ENCODE measurements around the gene SETD2.

SETD2 gene

DNA sequence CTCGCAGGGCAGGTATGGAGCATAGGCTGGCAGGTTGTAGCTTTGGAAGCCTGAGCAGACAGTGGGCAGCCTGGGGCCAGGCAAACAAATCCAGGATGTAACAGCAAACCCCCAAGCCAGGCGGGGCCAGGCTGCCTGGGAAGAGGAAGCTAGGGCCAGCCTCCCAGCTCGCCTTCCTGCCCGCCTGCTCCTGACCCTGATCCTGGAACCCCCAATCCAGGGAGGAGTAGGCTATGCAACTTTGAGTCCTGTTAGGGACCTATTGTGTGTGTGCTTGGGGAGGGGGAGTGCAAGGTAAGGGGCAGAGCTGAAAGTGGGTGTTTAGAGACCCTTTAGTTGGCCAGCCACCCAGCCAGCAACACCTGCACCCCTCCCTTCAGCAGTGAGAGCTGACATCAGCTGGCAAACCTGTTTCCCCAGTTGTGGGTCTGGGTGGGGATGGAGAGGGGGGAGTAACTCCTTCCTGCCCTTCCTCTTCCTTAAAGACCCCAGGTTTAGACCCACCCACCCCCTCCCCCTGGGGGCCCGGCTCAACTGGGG is 181.9 kb downstream of the SETD2 start:
- TF ChIP-seq TCF12 (IDR thresholded peaks at IDR 0.05; ENCODE audit: low read depth) (peak; percentile 63), ZBTB7A (IDR thresholded peaks at IDR 0.05; ENCODE audit: low read depth) (0 out of 2 replicates have a peak, but pooled peaks have one; percentile 66), YY1 (IDR thresholded peaks at IDR 0.05; ENCODE audit: low read depth) (no peak), NFIC (IDR thresholded peaks at IDR 0.05) (0 out of 2 replicates have a peak, but pooled peaks have one; percentile 26), EP300 (IDR thresholded peaks at IDR 0.05; ENCODE audit: borderline replicate concordance) (0 out of 2 replicates have a peak, but pooled peaks have one; percentile 31), TAF1 (IDR thresholded peaks at IDR 0.05; ENCODE audit: low read depth) (no peak)
- TF ChIP-seq, protein P1, sequence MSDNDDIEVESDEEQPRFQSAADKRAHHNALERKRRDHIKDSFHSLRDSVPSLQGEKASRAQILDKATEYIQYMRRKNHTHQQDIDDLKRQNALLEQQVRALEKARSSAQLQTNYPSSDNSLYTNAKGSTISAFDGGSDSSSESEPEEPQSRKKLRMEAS (IDR thresholded peaks at IDR 0.05) = peak; percentile 37; the same call in 1 of the 2 replicates

DNA sequence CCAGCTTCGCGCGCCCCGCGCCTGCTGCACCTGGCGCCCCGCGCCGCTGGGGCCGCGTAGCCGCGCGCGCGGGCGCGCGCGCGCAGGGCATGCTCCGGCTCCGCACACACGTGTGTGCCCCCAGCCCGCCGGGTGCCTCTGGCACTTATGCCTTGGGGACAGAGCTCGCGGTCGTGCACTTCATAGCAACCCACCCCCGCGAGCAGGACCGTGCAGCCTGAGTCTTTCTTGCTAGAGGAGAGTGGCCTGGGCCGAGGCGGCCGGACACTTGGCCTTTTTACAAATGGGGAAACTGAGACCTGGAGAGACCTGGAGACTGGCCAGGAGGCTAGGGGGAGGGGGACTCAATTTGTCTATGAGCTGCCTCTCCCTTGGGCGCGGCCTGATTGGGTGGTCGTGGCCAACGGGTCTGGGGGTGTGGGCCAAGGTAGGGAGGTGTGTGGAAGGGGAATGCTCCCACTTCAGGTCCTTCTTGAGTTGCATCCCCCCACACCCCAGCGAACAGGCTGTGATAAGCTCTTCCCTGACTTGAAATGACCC is 183.9 kb downstream of the SETD2 start:
- TF ChIP-seq ZBTB7A (IDR thresholded peaks at IDR 0.05; ENCODE audit: low read depth) (0 out of 2 replicates have a peak, but pooled peaks have one; percentile 31), EP300 (IDR thresholded peaks at IDR 0.05; ENCODE audit: borderline replicate concordance) (no peak)

DNA sequence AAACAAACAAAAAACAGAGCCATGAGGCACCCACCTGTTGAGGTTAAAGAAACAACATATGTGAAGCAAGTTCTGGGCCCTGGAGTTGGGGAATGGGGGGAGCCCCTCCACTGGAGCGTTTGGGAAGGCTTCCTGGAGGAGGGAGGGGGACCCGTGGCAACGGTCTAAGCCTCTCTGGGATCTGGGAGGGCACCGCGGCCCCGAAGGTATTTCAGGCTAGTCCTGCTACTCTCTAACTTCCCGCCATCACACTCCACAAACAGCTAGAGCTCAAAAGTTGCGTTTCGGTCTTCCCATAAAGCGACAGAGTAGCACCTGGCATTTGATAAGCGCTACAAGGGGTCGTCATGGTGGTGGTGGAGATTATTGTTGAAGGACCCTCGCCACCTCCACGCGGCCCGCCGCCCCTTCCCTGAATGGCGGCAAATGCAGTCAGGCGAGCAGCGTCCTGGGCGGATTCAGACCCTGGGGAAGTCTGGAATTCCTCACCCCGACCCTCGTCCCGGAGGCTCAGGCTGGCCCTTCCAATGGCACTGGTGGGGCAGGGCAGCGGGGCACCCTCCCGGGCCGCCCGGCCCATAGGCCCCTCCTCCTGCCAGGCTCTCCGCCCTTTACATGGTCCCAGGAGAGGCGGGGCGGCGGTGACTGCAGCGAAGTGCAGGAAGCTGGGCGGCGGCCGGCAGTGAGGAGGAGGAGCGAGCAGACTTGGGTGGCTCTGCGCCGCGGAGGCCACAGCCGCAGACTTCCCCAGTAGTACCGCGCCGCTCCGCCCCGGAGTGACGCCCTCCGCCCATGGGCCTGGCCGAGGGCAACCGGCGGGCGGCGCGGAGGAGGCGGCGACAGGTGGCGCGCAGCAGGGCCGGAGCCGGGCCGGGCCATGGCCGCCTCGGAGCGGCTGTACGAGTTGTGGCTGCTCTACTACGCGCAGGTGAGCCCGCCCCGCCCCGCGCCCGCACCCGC is 184.6 kb downstream of the SETD2 start, which contains the start of gene NBEAL2:
TSS of gene NBEAL2 (plus strand) at position 682 of the 960 bp plus-strand sequence. CDS start at position 878, 196 bp downstream.
- TF ChIP-seq EP300 (IDR thresholded peaks at IDR 0.05; ENCODE audit: borderline replicate concordance) = no peak; the same call in 1 of the 2 replicates
- TF ChIP-seq, protein P1 (IDR thresholded peaks at IDR 0.05) = peak; percentile 30
- peak; percentile 40; the same call in 1 of the 2 replicates for TF ChIP-seq YY1 (IDR thresholded peaks at IDR 0.05; ENCODE audit: low read depth)
- no peak for TF ChIP-seq NFIC (IDR thresholded peaks at IDR 0.05)
- TF ChIP-seq RAD21 (IDR thresholded peaks at IDR 0.05; ENCODE audit: low read depth) = no peak
- TF ChIP-seq ZBTB7A (IDR thresholded peaks at IDR 0.05; ENCODE audit: low read depth) = peak; percentile 89; the same call in 1 of the 2 replicates
- TF ChIP-seq TEAD4 (IDR thresholded peaks at IDR 0.05) = 0 out of 2 replicates have a peak, but pooled peaks have one; percentile 21
- TF ChIP-seq FOXM1 (IDR thresholded peaks at IDR 0.05; ENCODE audit: borderline replicate concordance, low read depth) = no peak
- TF ChIP-seq, protein P2, sequence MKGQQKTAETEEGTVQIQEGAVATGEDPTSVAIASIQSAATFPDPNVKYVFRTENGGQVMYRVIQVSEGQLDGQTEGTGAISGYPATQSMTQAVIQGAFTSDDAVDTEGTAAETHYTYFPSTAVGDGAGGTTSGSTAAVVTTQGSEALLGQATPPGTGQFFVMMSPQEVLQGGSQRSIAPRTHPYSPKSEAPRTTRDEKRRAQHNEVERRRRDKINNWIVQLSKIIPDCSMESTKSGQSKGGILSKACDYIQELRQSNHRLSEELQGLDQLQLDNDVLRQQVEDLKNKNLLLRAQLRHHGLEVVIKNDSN (IDR thresholded peaks at IDR 0.05) = no peak
- peak; percentile 21; the same call in 1 of the 2 replicates for TF ChIP-seq TCF12 (IDR thresholded peaks at IDR 0.05; ENCODE audit: low read depth)
- TF ChIP-seq EGR1 (IDR thresholded peaks at IDR 0.05) = no peak
- TF ChIP-seq CEBPB (IDR thresholded peaks at IDR 0.05) = no peak
- TF ChIP-seq, protein P3, sequence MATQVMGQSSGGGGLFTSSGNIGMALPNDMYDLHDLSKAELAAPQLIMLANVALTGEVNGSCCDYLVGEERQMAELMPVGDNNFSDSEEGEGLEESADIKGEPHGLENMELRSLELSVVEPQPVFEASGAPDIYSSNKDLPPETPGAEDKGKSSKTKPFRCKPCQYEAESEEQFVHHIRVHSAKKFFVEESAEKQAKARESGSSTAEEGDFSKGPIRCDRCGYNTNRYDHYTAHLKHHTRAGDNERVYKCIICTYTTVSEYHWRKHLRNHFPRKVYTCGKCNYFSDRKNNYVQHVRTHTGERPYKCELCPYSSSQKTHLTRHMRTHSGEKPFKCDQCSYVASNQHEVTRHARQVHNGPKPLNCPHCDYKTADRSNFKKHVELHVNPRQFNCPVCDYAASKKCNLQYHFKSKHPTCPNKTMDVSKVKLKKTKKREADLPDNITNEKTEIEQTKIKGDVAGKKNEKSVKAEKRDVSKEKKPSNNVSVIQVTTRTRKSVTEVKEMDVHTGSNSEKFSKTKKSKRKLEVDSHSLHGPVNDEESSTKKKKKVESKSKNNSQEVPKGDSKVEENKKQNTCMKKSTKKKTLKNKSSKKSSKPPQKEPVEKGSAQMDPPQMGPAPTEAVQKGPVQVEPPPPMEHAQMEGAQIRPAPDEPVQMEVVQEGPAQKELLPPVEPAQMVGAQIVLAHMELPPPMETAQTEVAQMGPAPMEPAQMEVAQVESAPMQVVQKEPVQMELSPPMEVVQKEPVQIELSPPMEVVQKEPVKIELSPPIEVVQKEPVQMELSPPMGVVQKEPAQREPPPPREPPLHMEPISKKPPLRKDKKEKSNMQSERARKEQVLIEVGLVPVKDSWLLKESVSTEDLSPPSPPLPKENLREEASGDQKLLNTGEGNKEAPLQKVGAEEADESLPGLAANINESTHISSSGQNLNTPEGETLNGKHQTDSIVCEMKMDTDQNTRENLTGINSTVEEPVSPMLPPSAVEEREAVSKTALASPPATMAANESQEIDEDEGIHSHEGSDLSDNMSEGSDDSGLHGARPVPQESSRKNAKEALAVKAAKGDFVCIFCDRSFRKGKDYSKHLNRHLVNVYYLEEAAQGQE (IDR thresholded peaks at IDR 0.05; ENCODE audit: low read depth) = no peak
- TF ChIP-seq TAF1 (IDR thresholded peaks at IDR 0.05; ENCODE audit: low read depth) = peak; percentile 42; the same call in 1 of the 2 replicates
- TF ChIP-seq CREB1 (IDR thresholded peaks at IDR 0.05; ENCODE audit: low read depth) = no peak

DNA sequence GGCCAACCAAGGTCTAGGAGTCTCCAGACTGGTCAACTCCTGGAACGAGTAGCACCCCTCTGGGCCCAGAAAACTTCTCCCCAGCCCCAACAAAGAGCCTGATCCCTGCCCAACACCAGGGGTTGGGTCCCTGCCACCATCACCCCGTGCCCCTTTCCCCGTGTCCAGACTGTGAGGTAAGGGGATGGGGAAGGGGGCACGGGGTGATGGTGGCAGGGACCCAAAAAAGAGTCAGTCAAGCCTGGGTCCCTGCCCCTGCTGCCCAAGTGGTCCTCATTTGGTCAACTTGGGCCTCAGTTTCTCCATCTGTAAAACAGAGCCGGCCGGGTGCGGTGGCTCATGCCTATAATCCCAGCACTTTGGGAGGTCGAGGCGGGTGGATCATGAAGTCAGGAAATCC is 185.5 kb downstream of the SETD2 start:
- no peak for TF ChIP-seq TCF12 (IDR thresholded peaks at IDR 0.05; ENCODE audit: low read depth)
- no peak for TF ChIP-seq CEBPB (IDR thresholded peaks at IDR 0.05)
- TF ChIP-seq, protein P1 (IDR thresholded peaks at IDR 0.05) = no peak
- TF ChIP-seq, protein P3 (IDR thresholded peaks at IDR 0.05; ENCODE audit: low read depth) = no peak
- TF ChIP-seq YY1 (IDR thresholded peaks at IDR 0.05; ENCODE audit: low read depth) = no peak
- no peak for TF ChIP-seq CREB1 (IDR thresholded peaks at IDR 0.05; ENCODE audit: low read depth)
- no peak for TF ChIP-seq TEAD4 (IDR thresholded peaks at IDR 0.05)
- TF ChIP-seq RAD21 (IDR thresholded peaks at IDR 0.05; ENCODE audit: low read depth) = no peak
- TF ChIP-seq EGR1 (IDR thresholded peaks at IDR 0.05) = no peak
- no peak for TF ChIP-seq EP300 (IDR thresholded peaks at IDR 0.05; ENCODE audit: borderline replicate concordance)

DNA sequence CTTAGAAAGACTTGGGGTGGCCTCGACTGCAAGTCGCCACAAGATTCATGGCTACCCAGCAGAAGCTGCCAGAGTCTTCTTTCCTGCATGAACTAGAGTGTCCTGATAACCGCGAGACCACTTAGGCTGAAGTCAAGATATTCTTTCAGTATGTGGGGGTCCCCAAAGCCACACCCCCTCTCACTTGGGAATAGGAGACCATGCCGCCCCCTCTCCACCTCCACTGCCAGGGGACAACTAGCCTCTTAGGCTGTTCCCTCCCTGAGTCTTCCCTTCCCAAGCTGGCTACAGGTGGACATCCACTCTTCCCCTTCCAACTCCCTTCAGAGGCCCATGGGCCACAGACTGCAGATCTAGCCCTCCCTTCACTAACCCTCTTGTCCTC is 186.1 kb downstream of the SETD2 start:
- TF ChIP-seq YY1 (IDR thresholded peaks at IDR 0.05; ENCODE audit: low read depth) (no peak), TCF12 (IDR thresholded peaks at IDR 0.05; ENCODE audit: low read depth) (no peak), CEBPB (IDR thresholded peaks at IDR 0.05) (no peak)
- TF ChIP-seq, protein P1 (IDR thresholded peaks at IDR 0.05) = no peak
- TF ChIP-seq, protein P2 (IDR thresholded peaks at IDR 0.05) = no peak
